Right ventricle myocardium superior (tissue), 1 donor: ENCODE results near the gene TNNT2. TPM values are rescaled to one million over a fixed set of nuclear protein-coding genes. Genes with fewer than 3 reads are reported as not detected.

Experiments
- ATAC-seq: fragments of 200-7000 bp; cut with Tn5 transposase; one replicate; pipeline ENCODE4 v1.9.1; 2020; ENCODE audit warnings: mild to moderate bottlenecking; ENCODE audit not compliant: poor library complexity
- DNase-seq: peaks from one replicate; pipeline ENCODE4 v3.0.0-alpha.2; 2020
- intact Hi-C: fragments of 100-400 bp; cut with DNase I; formaldehyde crosslinking; loops from one replicate; pipeline ENCODE4 v1.11.2; 2022
- total RNA-seq: library from RNA; stranded (reverse); fragmentation: NEBNext Ultra II Directional; extraction: Animal tissue kit (Norgen Biotek cat#: 25700); gene quantifications from one replicate; pipeline ENCODE4 v1.2.1, GENCODE V29; 2021
- donor health status: DM: no; HTN: yes; CAD: no; lungs with severe emphysema.

Gene TNNT2
- total RNA-seq, 1 donor from 2014 or later, result 9,128 TPM

GRCh38 chr1:201327687-201328240 is 49.7 kb downstream of the TNNT2 start:
- no peak for ATAC-seq
- no peak for DNase-seq
- intact Hi-C loops, result no loop called here

GRCh38 chr1:201326710-201327109 is 50.8 kb downstream of the TNNT2 start:
- no peak for DNase-seq
- intact Hi-C loops, result no loop called here
- ATAC-seq, result no peak

GRCh38 chr1:201325678-201326060 is 51.8 kb downstream of the TNNT2 start:
- intact Hi-C loops, result no loop called here
- DNase-seq (no peak), ATAC-seq (no peak)

- intact Hi-C loops, result no loop called here
- DNase-seq (no peak), ATAC-seq (no peak)
Observed at GRCh38 chr1:201324821-201325677, 52.4 kb downstream of the TNNT2 start.

GRCh38 chr1:201324306-201324705 is 53.2 kb downstream of the TNNT2 start:
- no peak for ATAC-seq
- DNase-seq, result no peak
- intact Hi-C loops, result no loop called here

- intact Hi-C loops, result no loop called here
- ATAC-seq (no peak), DNase-seq (no peak)
Observed at GRCh38 chr1:201322653-201323510, 54.6 kb downstream of the TNNT2 start.

- ATAC-seq (no peak), DNase-seq (no peak)
- intact Hi-C loops, result no loop called here
Observed at GRCh38 chr1:201321826-201322390, 55.6 kb downstream of the TNNT2 start.

- no peak for ATAC-seq
- no peak for DNase-seq
- intact Hi-C loops, result no loop called here
Observed at GRCh38 chr1:201320168-201320788, 57.2 kb downstream of the TNNT2 start.

GRCh38 chr1:201319631-201320030 is 57.8 kb downstream of the TNNT2 start:
- no peak for DNase-seq
- intact Hi-C loops, result no loop called here

GRCh38 chr1:201318504-201319340 is 58.8 kb downstream of the TNNT2 start:
- intact Hi-C loops, result no loop called here
- no peak for ATAC-seq
- DNase-seq, result no peak

More at GRCh38 chr1:201319631-201320030, 57.8 kb downstream of the TNNT2 start:
- no peak for ATAC-seq

GRCh38 chr1:201317551-201317950 is 59.9 kb downstream of the TNNT2 start:
- DNase-seq (no peak), ATAC-seq (no peak)
- intact Hi-C loops, result no loop called here

- DNase-seq (no peak), ATAC-seq (no peak)
- intact Hi-C loops, result no loop called here
Observed at GRCh38 chr1:201316556-201316955, 60.9 kb downstream of the TNNT2 start.

GRCh38 chr1:201313086-201313485 is 64.4 kb downstream of the TNNT2 start:
- ATAC-seq (no peak), DNase-seq (no peak)
- intact Hi-C loops, result no loop called here

GRCh38 chr1:201312298-201312697 is 65.2 kb downstream of the TNNT2 start:
- DNase-seq (no peak), ATAC-seq (no peak)
- intact Hi-C loops, result no loop called here

- intact Hi-C loops, result no loop called here
- no peak for DNase-seq
Observed at GRCh38 chr1:201311356-201312011, 66.0 kb downstream of the TNNT2 start.

GRCh38 chr1:201310986-201311355 is 66.5 kb downstream of the TNNT2 start:
- DNase-seq (no peak), ATAC-seq (no peak)
- intact Hi-C loops, result no loop called here

More at GRCh38 chr1:201311356-201312011, 66.0 kb downstream of the TNNT2 start:
- ATAC-seq, result no peak

- ATAC-seq (no peak), DNase-seq (no peak)
- intact Hi-C loops, result no loop called here
Observed at GRCh38 chr1:201310251-201310985, 67.1 kb downstream of the TNNT2 start.
